ENCODE results near the gene TMEM165.
A peak's percentile ranks its signal among the peaks of the same experiment; 100 is the strongest.
"Not testable (repeated sequence)": the region's sequence is repeated elsewhere in the genome, so short reads cannot be mapped to it uniquely, and the experiment has no call there.

Gene TMEM165

GRCh38 chr4:55395529-55396307 lies at the start of gene TMEM165:
Gene TMEM165, plus strand, starts transcription at chr4:55395957. Its CDS starts 233 bp downstream, at chr4:55396190.
- Mint-ChIP-seq H3K4me3 (peak within 1 kb of the TSS; percentile 97), H3K36me3 (peaks cover 10% of the 10 kb centered on the region), H3K9me3 (no peaks in the 10 kb centered on the region), H3K27me3 (no peaks in the 10 kb centered on the region), H3K4me1 (peaks cover 45% of the 10 kb centered on the region), H3K27ac (peak within 1 kb of the TSS; percentile 97)

- Mint-ChIP-seq H3K4me3 (peak within 1 kb of the TSS; percentile 89), H3K27me3 (no peaks in the 10 kb centered on the region)
Observed at GRCh38 chr4:55345980-55346850, 49.5 kb upstream of the TMEM165 start, which contains the start of gene SRD5A3. Gene SRD5A3, plus strand, starts transcription at chr4:55346242. Its CDS starts 95 bp downstream, at chr4:55346337.

GRCh38 chr4:55346851-55347255 lies 48.9 kb upstream of the TMEM165 start:
- peak overlapping the region; percentile 59 for H3K27ac Mint-ChIP-seq
- H3K4me3 Mint-ChIP-seq, result peak overlapping the region; percentile 86
- H3K4me1 Mint-ChIP-seq, result peaks cover 19% of the 10 kb centered on the region
- H3K36me3 Mint-ChIP-seq, result no peaks in the 10 kb centered on the region
- no peaks in the 10 kb centered on the region for H3K9me3 Mint-ChIP-seq
- H3K27me3 Mint-ChIP-seq, result no peaks in the 10 kb centered on the region

More at GRCh38 chr4:55345980-55346850, 49.5 kb upstream of the TMEM165 start, which contains the start of gene SRD5A3:
- peak within 1 kb of the TSS; percentile 81 for H3K27ac Mint-ChIP-seq
- H3K9me3 Mint-ChIP-seq, result no peaks in the 10 kb centered on the region
- H3K4me1 Mint-ChIP-seq, result peaks cover 19% of the 10 kb centered on the region
- H3K36me3 Mint-ChIP-seq, result no peaks in the 10 kb centered on the region

- no peaks in the 10 kb centered on the region for H3K27me3 Mint-ChIP-seq
- no peak overlapping the region for H3K27ac Mint-ChIP-seq
- H3K4me3 Mint-ChIP-seq, result peak overlapping the region; percentile 86
- peaks cover 2% of the 10 kb centered on the region for H3K36me3 Mint-ChIP-seq
- peaks cover 19% of the 10 kb centered on the region for H3K4me1 Mint-ChIP-seq
- H3K9me3 Mint-ChIP-seq, result no peaks in the 10 kb centered on the region
Observed at GRCh38 chr4:55347610-55348228, 48.0 kb upstream of the TMEM165 start.

- no peaks in the 10 kb centered on the region for H3K27me3 Mint-ChIP-seq
- H3K4me3 Mint-ChIP-seq, result peak overlapping the region; percentile 19
- H3K27ac Mint-ChIP-seq, result no peak overlapping the region
- no peaks in the 10 kb centered on the region for H3K9me3 Mint-ChIP-seq
- peaks cover 19% of the 10 kb centered on the region for H3K4me1 Mint-ChIP-seq
- peaks cover 2% of the 10 kb centered on the region for H3K36me3 Mint-ChIP-seq
Observed at GRCh38 chr4:55348466-55348865, 47.3 kb upstream of the TMEM165 start.

- H3K9me3 Mint-ChIP-seq, H3K36me3 Mint-ChIP-seq, H3K27me3 Mint-ChIP-seq, H3K4me3 Mint-ChIP-seq, H3K27ac Mint-ChIP-seq: not testable (repeated sequence)
- peaks cover 16% of the 10 kb centered on the region for H3K4me1 Mint-ChIP-seq
Observed at GRCh38 chr4:55350870-55351269, 44.9 kb upstream of the TMEM165 start.

- Mint-ChIP-seq H3K36me3 (peaks cover 8% of the 10 kb centered on the region), H3K27me3 (no peaks in the 10 kb centered on the region), H3K4me1 (peaks cover 15% of the 10 kb centered on the region), H3K4me3 (no peak overlapping the region), H3K27ac (no peak overlapping the region), H3K9me3 (no peaks in the 10 kb centered on the region)
Observed at GRCh38 chr4:55351824-55352223, 43.9 kb upstream of the TMEM165 start.

- H3K4me1 Mint-ChIP-seq, result peaks cover 6% of the 10 kb centered on the region
- peak overlapping the region; percentile 6 for H3K27ac Mint-ChIP-seq
- no peak overlapping the region for H3K4me3 Mint-ChIP-seq
- no peaks in the 10 kb centered on the region for H3K27me3 Mint-ChIP-seq
- peaks cover 8% of the 10 kb centered on the region for H3K36me3 Mint-ChIP-seq
- no peaks in the 10 kb centered on the region for H3K9me3 Mint-ChIP-seq
Observed at GRCh38 chr4:55352726-55353125, 43.0 kb upstream of the TMEM165 start.

GRCh38 chr4:55353228-55353747 lies 42.5 kb upstream of the TMEM165 start:
- not testable (repeated sequence) for H3K27me3 Mint-ChIP-seq, H3K27ac Mint-ChIP-seq, H3K4me1 Mint-ChIP-seq, H3K4me3 Mint-ChIP-seq, H3K36me3 Mint-ChIP-seq, H3K9me3 Mint-ChIP-seq

GRCh38 chr4:55354648-55355047 lies 41.1 kb upstream of the TMEM165 start:
- Mint-ChIP-seq H3K36me3 (peaks cover 8% of the 10 kb centered on the region), H3K4me3 (no peak overlapping the region), H3K9me3 (no peaks in the 10 kb centered on the region), H3K27me3 (no peaks in the 10 kb centered on the region), H3K4me1 (no peaks in the 10 kb centered on the region), H3K27ac (no peak overlapping the region)

- Mint-ChIP-seq H3K4me3 (no peak overlapping the region), H3K27me3 (no peaks in the 10 kb centered on the region), H3K36me3 (peaks cover 8% of the 10 kb centered on the region), H3K27ac (no peak overlapping the region), H3K4me1 (no peaks in the 10 kb centered on the region), H3K9me3 (no peaks in the 10 kb centered on the region)
Observed at GRCh38 chr4:55355555-55355954, 40.2 kb upstream of the TMEM165 start.

GRCh38 chr4:55356991-55357461 lies 38.7 kb upstream of the TMEM165 start:
- Mint-ChIP-seq H3K27ac (no peak overlapping the region), H3K4me1 (no peaks in the 10 kb centered on the region), H3K4me3 (no peak overlapping the region), H3K36me3 (peaks cover 8% of the 10 kb centered on the region), H3K9me3 (no peaks in the 10 kb centered on the region), H3K27me3 (no peaks in the 10 kb centered on the region)

- Mint-ChIP-seq H3K9me3 (no peaks in the 10 kb centered on the region), H3K4me3 (no peak overlapping the region), H3K27ac (no peak overlapping the region), H3K4me1 (no peaks in the 10 kb centered on the region), H3K36me3 (peaks cover 6% of the 10 kb centered on the region), H3K27me3 (no peaks in the 10 kb centered on the region)
Observed at GRCh38 chr4:55358246-55358645, 37.5 kb upstream of the TMEM165 start.

GRCh38 chr4:55358668-55359067 lies 37.1 kb upstream of the TMEM165 start:
- H3K9me3 Mint-ChIP-seq, result no peaks in the 10 kb centered on the region
- no peak overlapping the region for H3K27ac Mint-ChIP-seq
- H3K4me1 Mint-ChIP-seq, result no peaks in the 10 kb centered on the region
- H3K36me3 Mint-ChIP-seq, result peaks cover 5% of the 10 kb centered on the region
- no peaks in the 10 kb centered on the region for H3K27me3 Mint-ChIP-seq
- no peak overlapping the region for H3K4me3 Mint-ChIP-seq

GRCh38 chr4:55359397-55359916 lies 36.3 kb upstream of the TMEM165 start:
- no peaks in the 10 kb centered on the region for H3K4me1 Mint-ChIP-seq
- no peaks in the 10 kb centered on the region for H3K27me3 Mint-ChIP-seq
- H3K4me3 Mint-ChIP-seq, result no peak overlapping the region

More at GRCh38 chr4:55359397-55359916, 36.3 kb upstream of the TMEM165 start:
- H3K36me3 Mint-ChIP-seq, result peaks cover 3% of the 10 kb centered on the region
- no peaks in the 10 kb centered on the region for H3K9me3 Mint-ChIP-seq
- no peak overlapping the region for H3K27ac Mint-ChIP-seq

All from activated naive CD4-positive, alpha-beta T cell treated with anti-CD3 and anti-CD28 coated beads, Interleukin-2, amount 50 U/mL, for 24 hours (primary cell).